Heart left ventricle (tissue), 16 donors: ENCODE results near the gene LSR. TPM values are rescaled to one million over a fixed set of nuclear protein-coding genes. Genes with fewer than 3 reads are reported as not detected.

ENCODE experiments used
- ATAC-seq, 4 donors: fragments of 200-7000 bp; cut with Tn5 transposase; one replicate each; pipeline ENCODE4 v1.9.1; 2020 to 2022; ENCODE audit warnings: moderate library complexity in 4 of 4, mild to moderate bottlenecking in 3 of 4, moderate number of reproducible peaks in 1 of 4
- DNase-seq, 5 donors: peaks; one replicate each; pipeline ENCODE4 v3.0.0-alpha.2; 2020
- H3K27ac ChIP-seq, 12 donors: fragments of 200-600 bp; sonication (generic) in 4 of 12; one replicate each; pipeline versions ENCODE4 v1.5.0 to v1.8.0; 2016 to 2022; ENCODE audit warnings: mild to moderate bottlenecking in 2 of 12
- H3K27me3 ChIP-seq, 9 donors: fragments of 200-600 bp; sonication (generic) in 2 of 9; one replicate each; pipeline versions ENCODE4 v1.5.1 to v1.8.0; 2016 to 2022; ENCODE audit warnings: mild to moderate bottlenecking in 3 of 9
- H3K36me3 ChIP-seq, 9 donors: fragments of 200-600 bp; sonication (generic) in 2 of 9; one replicate each; pipeline versions ENCODE4 v1.5.0 to v1.8.0; 2018 to 2022; ENCODE audit warnings: mild to moderate bottlenecking in 2 of 9
- H3K4me1 ChIP-seq, 12 donors: fragments of 200-600 bp; sonication (generic) in 4 of 12; one replicate each; pipeline versions ENCODE4 v1.5.0 to v1.8.0; 2016 to 2022; ENCODE audit warnings: mild to moderate bottlenecking in 3 of 12
- H3K4me3 ChIP-seq, 12 donors: fragments of 200-600 bp; sonication (generic) in 4 of 12; one replicate each; pipeline versions ENCODE4 v1.5.0 to v1.8.0; 2017 to 2022; ENCODE audit warnings: mild to moderate bottlenecking in 9 of 12, moderate library complexity in 4 of 12
- H3K9me3 ChIP-seq, 12 donors: fragments of 200-600 bp; sonication (generic) in 4 of 12; one replicate each; pipeline versions ENCODE4 v1.5.0 to v1.8.0; 2016 to 2022; ENCODE audit warnings: mild to moderate bottlenecking in 1 of 12
- CTCF ChIP-seq, 12 donors: fragments of 200-600 bp; sonication (generic) in 4 of 12; IDR thresholded peaks; one replicate each; pipeline versions ENCODE4 v1.5.0 to v1.8.0; 2018 to 2022; ENCODE audit warnings: antibody characterized with exemption in 12 of 12, mild to moderate bottlenecking in 5 of 12
- POLR2A ChIP-seq, 2 donors: fragments of 450-650 bp; IDR thresholded peaks; one replicate each; pipeline ENCODE4 v1.6.1; 2017; ENCODE audit warnings: antibody characterized with exemption in 2 of 2, mild to moderate bottlenecking in 2 of 2, moderate library complexity in 2 of 2
- WGBS, 4 donors: extraction: QIAGEN DNeasy Blood & Tissue Kit in 2 of 4; methylation state at CpG; one replicate each; pipeline versions ENCODE4 v1.1.5 to v1.1.7; 2013 to 2018; 5-methylcytosine and 5-hydroxymethylcytosine counted together
- intact Hi-C, 10 donors: fragments of 100-400 bp; cut with DNase I; formaldehyde crosslinking; loops; one replicate each; pipeline versions ENCODE4 v1.11.1 to v1.14.2; 2022
- polyA plus RNA-seq, 2 donors: library from polyadenylated mRNA; stranded (reverse); fragments of 200-250 nt; gene quantifications; one replicate each; pipeline ENCODE4 v1.2.3, GENCODE V29; 2013
- total RNA-seq, 9 donors: library from RNA; depleted of rRNA in 2 of 9; stranded (reverse); fragments of >200 nt in 2 of 9; fragmentation: NEBNext Ultra II Directional in 3 of 9; extraction: Animal tissue kit (Norgen Biotek cat#: 25700) in 3 of 9; gene quantifications; one replicate each; pipeline versions ENCODE4 v1.1.0 to v1.2.4, GENCODE V29; 2016 to 2023
- donor health status: ischemic (EF 13 %, LVEDD 7.1; RV severe dilation, severe dysfunction).
- donor health status: healthy with polysubstance abuse.
- donor health status: DM: no; HTN: yes; CAD: no.
- donor health status: DM: no; HTN: no; CAD: no.
- donor health status: ischemic (EF 25% LVEDD 6.9; RV normal size, moderate dysfunction).
- donor health status: ischemic (EF 25% LVEDD 5.7; RV mildly dilated, moderate dysfunction).
- donor health status: healthy.
- donor health status: DM: yes; HTN: yes; CAD: no.
- donor health status: ischemic (EF 35%, LVEDD 5.7; RV mildly dilated, moderate dysfunction).
- donor health status: nonischemic (EF 11% LVEDD 7.7; RV severe dilation, severe dysfunction).
- donor health status: DM: yes; HTN: yes; CAD: no.
- donor health status: PGD.
- donor health status: ischemic (EF 29% LVEDD 5.4; RV normal size, mild dysfunction).
- donor health status: nonischemic (EF 23%, LVEDD 6.1; RV moderate dilation, normal function).

The LSR gene
- total and polyA plus RNA-seq, 11 donors = 2.8 to 10.5 (median 5.3) TPM

- Histone ChIP-seq H3K27ac (no peak overlapping the region), H3K4me3 (no peak overlapping the region), H3K27me3 (peaks cover 0 to 7% (median 0%) of the 10 kb centered on the region in 9 donors), H3K36me3 (peaks cover 0 to 62% (median 57%) of the 10 kb centered on the region in 9 donors), H3K9me3 (no peaks in the 10 kb centered on the region), H3K4me1 (peaks cover 0 to 20% (median 0%) of the 10 kb centered on the region in 12 donors)
- ATAC-seq = no peak
- no peak for DNase-seq
- 91 to 94% (median 92%) methylated on average over 35 to 45 of the region's 45 CpGs for WGBS, 4 donors
- intact Hi-C loops = no loop called here
- TF ChIP-seq POLR2A (IDR thresholded peaks at IDR 0.05) (no peak), CTCF (IDR thresholded peaks at IDR 0.05) (no peak)
These were observed 29.9 kb downstream of the LSR start for GRCh38 chr19:35278578-35279284.

GRCh38 chr19:35279374-35279773 is 30.6 kb downstream of the LSR start:
- Histone ChIP-seq H3K9me3 (no peaks in the 10 kb centered on the region), H3K36me3 (peaks cover 0 to 56% (median 52%) of the 10 kb centered on the region in 9 donors), H3K4me3 (no peak overlapping the region), H3K27ac (no peak overlapping the region), H3K27me3 (peaks cover 0 to 12% (median 0%) of the 10 kb centered on the region in 9 donors), H3K4me1 (peaks cover 0 to 20% (median 0%) of the 10 kb centered on the region in 12 donors)
- intact Hi-C loops = no loop called here
- 80 to 90% (median 88%) methylated on average over 11 of the region's 11 CpGs for WGBS, 4 donors
- DNase-seq (no peak), ATAC-seq (no peak)
- no peak for TF ChIP-seq CTCF (IDR thresholded peaks at IDR 0.05)
- TF ChIP-seq POLR2A (IDR thresholded peaks at IDR 0.05) = no peak

- ATAC-seq = peak in 2 of 4 donors; percentile 5 to 21
- Histone ChIP-seq H3K4me1 (peaks cover 0 to 21% (median 0%) of the 10 kb centered on the region in 12 donors), H3K36me3 (peaks cover 0 to 48% (median 45%) of the 10 kb centered on the region in 9 donors), H3K27me3 (peaks cover 0 to 12% (median 0%) of the 10 kb centered on the region in 9 donors), H3K27ac (no peak overlapping the region), H3K4me3 (no peak overlapping the region), H3K9me3 (no peaks in the 10 kb centered on the region)
- TF ChIP-seq POLR2A (IDR thresholded peaks at IDR 0.05) = no peak
- no peak for TF ChIP-seq CTCF (IDR thresholded peaks at IDR 0.05)
- intact Hi-C loops = no loop called here
- 59 to 71% (median 65%) methylated on average over 11 to 12 of the region's 12 CpGs for WGBS, 4 donors
- DNase-seq = no peak
These were observed 31.4 kb downstream of the LSR start for GRCh38 chr19:35279985-35280821.

- 60 to 74% (median 66%) methylated on average over 4 of the region's 4 CpGs for WGBS, 4 donors
- intact Hi-C loops = no loop called here
- peaks cover 0 to 37% (median 34%) of the 10 kb centered on the region in 9 donors for H3K36me3 ChIP-seq
- no peak for ATAC-seq
- no peaks in the 10 kb centered on the region for H3K9me3 ChIP-seq
- H3K4me3 ChIP-seq = no peak overlapping the region
- TF ChIP-seq CTCF (IDR thresholded peaks at IDR 0.05) (no peak), POLR2A (IDR thresholded peaks at IDR 0.05) (no peak)
- no peak overlapping the region for H3K27ac ChIP-seq
- no peak for DNase-seq
- H3K27me3 ChIP-seq = peaks cover 0 to 12% (median 0%) of the 10 kb centered on the region in 9 donors
- peaks cover 0 to 24% (median 0%) of the 10 kb centered on the region in 12 donors for H3K4me1 ChIP-seq
These were observed 32.5 kb downstream of the LSR start for GRCh38 chr19:35281303-35281702.
